ENCODE measurements around the gene ZMIZ2.

DNA sequence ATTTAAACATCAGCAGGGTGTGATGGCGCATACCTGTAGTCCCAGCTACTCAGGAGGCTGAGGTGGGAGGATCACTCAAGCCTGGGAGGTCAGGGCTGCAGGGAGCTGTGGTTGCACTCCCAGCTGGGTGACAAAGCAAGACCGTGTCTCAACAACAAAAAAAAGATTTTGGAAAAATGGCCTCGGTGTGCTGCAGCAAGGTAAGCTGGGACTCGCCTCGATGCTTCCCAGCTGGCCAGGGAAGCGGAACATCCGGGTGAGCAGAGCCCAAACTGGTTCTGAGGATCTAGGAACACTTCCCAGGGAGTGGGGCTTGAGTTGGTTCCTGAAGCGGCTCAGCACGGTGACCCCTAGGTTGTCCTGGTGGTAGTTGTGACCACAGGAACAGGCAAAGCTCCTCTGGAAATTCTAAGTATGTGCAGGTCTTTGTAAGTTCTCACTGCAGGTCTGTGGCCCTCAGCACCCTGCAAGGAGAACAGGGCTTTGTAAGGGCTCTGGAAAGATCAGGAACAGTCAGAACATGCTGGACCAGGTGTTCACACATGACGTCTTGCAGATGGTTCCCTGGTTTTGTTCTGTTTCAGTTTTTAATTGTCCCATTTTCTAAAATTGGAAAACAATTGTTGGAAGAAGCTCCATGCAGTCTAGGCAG lies 38.6 kb upstream of the ZMIZ2 start:
- TF ChIP-seq, protein P1, sequence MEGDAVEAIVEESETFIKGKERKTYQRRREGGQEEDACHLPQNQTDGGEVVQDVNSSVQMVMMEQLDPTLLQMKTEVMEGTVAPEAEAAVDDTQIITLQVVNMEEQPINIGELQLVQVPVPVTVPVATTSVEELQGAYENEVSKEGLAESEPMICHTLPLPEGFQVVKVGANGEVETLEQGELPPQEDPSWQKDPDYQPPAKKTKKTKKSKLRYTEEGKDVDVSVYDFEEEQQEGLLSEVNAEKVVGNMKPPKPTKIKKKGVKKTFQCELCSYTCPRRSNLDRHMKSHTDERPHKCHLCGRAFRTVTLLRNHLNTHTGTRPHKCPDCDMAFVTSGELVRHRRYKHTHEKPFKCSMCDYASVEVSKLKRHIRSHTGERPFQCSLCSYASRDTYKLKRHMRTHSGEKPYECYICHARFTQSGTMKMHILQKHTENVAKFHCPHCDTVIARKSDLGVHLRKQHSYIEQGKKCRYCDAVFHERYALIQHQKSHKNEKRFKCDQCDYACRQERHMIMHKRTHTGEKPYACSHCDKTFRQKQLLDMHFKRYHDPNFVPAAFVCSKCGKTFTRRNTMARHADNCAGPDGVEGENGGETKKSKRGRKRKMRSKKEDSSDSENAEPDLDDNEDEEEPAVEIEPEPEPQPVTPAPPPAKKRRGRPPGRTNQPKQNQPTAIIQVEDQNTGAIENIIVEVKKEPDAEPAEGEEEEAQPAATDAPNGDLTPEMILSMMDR (IDR thresholded peaks at IDR 0.05; ENCODE audit: insufficient read depth, low read length, poor library complexity, severe bottlenecking), result no peak
- TF ChIP-seq EZH2phosphoT487 (conservative IDR thresholded peaks at IDR 0.05; ENCODE audit: low read length), result no peak

Measured in SU-DHL-6 (cell line).